ENCODE results near the gene KCNIP3.

KCNIP3 gene

GRCh38 chr2:95307878-95308277, 10.7 kb downstream of the KCNIP3 start:
- in situ Hi-C loops (cut with HindIII; ENCODE audit: low pct_ligation_motif_present, low pct_unique_long_range_greater_than_20kb, low sequenced_read_pairs) = no loop called here
- DNase-seq = no peak

- no peak for DNase-seq
- in situ Hi-C loops (cut with HindIII; ENCODE audit: low pct_ligation_motif_present, low pct_unique_long_range_greater_than_20kb, low sequenced_read_pairs) = no loop called here
Measured at GRCh38 chr2:95308426-95308990, 11.4 kb downstream of the KCNIP3 start.

GRCh38 chr2:95309599-95309998, 12.5 kb downstream of the KCNIP3 start:
- peak; percentile 18 for DNase-seq
- in situ Hi-C loops (cut with HindIII; ENCODE audit: low pct_ligation_motif_present, low pct_unique_long_range_greater_than_20kb, low sequenced_read_pairs) = no loop called here

GRCh38 chr2:95310216-95310615, 13.1 kb downstream of the KCNIP3 start:
- DNase-seq = no peak
- in situ Hi-C loops (cut with HindIII; ENCODE audit: low pct_ligation_motif_present, low pct_unique_long_range_greater_than_20kb, low sequenced_read_pairs) = no loop called here

GRCh38 chr2:95310651-95311050, 13.5 kb downstream of the KCNIP3 start:
- in situ Hi-C loops (cut with HindIII; ENCODE audit: low pct_ligation_motif_present, low pct_unique_long_range_greater_than_20kb, low sequenced_read_pairs) = no loop called here
- DNase-seq = no peak

- in situ Hi-C loops (cut with HindIII; ENCODE audit: low pct_ligation_motif_present, low pct_unique_long_range_greater_than_20kb, low sequenced_read_pairs) = no loop called here
- no peak for DNase-seq
Measured at GRCh38 chr2:95311815-95312542, 14.8 kb downstream of the KCNIP3 start.

- no peak for DNase-seq
- in situ Hi-C loops (cut with HindIII; ENCODE audit: low pct_ligation_motif_present, low pct_unique_long_range_greater_than_20kb, low sequenced_read_pairs) = no loop called here
Measured at GRCh38 chr2:95312543-95313201, 15.5 kb downstream of the KCNIP3 start.

GRCh38 chr2:95313296-95314131, 16.4 kb downstream of the KCNIP3 start:
- DNase-seq = no peak
- in situ Hi-C loops (cut with HindIII; ENCODE audit: low pct_ligation_motif_present, low pct_unique_long_range_greater_than_20kb, low sequenced_read_pairs) = no loop called here

GRCh38 chr2:95314598-95314963, 17.4 kb downstream of the KCNIP3 start:
- in situ Hi-C loops (cut with HindIII; ENCODE audit: low pct_ligation_motif_present, low pct_unique_long_range_greater_than_20kb, low sequenced_read_pairs) = no loop called here
- DNase-seq = peak; percentile 47

GRCh38 chr2:95314964-95315611, 17.9 kb downstream of the KCNIP3 start:
- DNase-seq = peak; percentile 93
- in situ Hi-C loops (cut with HindIII; ENCODE audit: low pct_ligation_motif_present, low pct_unique_long_range_greater_than_20kb, low sequenced_read_pairs) = no loop called here

- in situ Hi-C loops (cut with HindIII; ENCODE audit: low pct_ligation_motif_present, low pct_unique_long_range_greater_than_20kb, low sequenced_read_pairs) = no loop called here
- peak; percentile 100 for DNase-seq
Measured at GRCh38 chr2:95315801-95316411, 18.8 kb downstream of the KCNIP3 start.

GRCh38 chr2:95316466-95317122, 19.4 kb downstream of the KCNIP3 start:
- DNase-seq = peak; percentile 92
- in situ Hi-C loops (cut with HindIII; ENCODE audit: low pct_ligation_motif_present, low pct_unique_long_range_greater_than_20kb, low sequenced_read_pairs) = no loop called here

- no peak for DNase-seq
- in situ Hi-C loops (cut with HindIII; ENCODE audit: low pct_ligation_motif_present, low pct_unique_long_range_greater_than_20kb, low sequenced_read_pairs) = no loop called here
Measured at GRCh38 chr2:95317123-95317500, 20.0 kb downstream of the KCNIP3 start.

- in situ Hi-C loops (cut with HindIII; ENCODE audit: low pct_ligation_motif_present, low pct_unique_long_range_greater_than_20kb, low sequenced_read_pairs) = no loop called here
- DNase-seq = no peak
Measured at GRCh38 chr2:95317665-95318425, 20.7 kb downstream of the KCNIP3 start.

GRCh38 chr2:95318431-95319220, 21.5 kb downstream of the KCNIP3 start:
- DNase-seq = no peak
- in situ Hi-C loops (cut with HindIII; ENCODE audit: low pct_ligation_motif_present, low pct_unique_long_range_greater_than_20kb, low sequenced_read_pairs) = no loop called here

GRCh38 chr2:95319481-95320343, 22.6 kb downstream of the KCNIP3 start:
- no peak for DNase-seq
- in situ Hi-C loops (cut with HindIII; ENCODE audit: low pct_ligation_motif_present, low pct_unique_long_range_greater_than_20kb, low sequenced_read_pairs) = no loop called here
